Kidney tubule cell (primary cell): Measurements from ENCODE around the gene ZNF710.
A peak's percentile ranks its signal among the peaks of the same experiment; 100 is the strongest.

Experiments used
- DNase-seq: peaks from one replicate; pipeline ENCODE4 v3.0.0-alpha.2; 2018; ENCODE audit warnings: low spot score

The ZNF710 gene

GRCh38 chr15:89997079-89997478 is 4.0 kb upstream of the ZNF710 start:
- no peak for DNase-seq

DNA sequence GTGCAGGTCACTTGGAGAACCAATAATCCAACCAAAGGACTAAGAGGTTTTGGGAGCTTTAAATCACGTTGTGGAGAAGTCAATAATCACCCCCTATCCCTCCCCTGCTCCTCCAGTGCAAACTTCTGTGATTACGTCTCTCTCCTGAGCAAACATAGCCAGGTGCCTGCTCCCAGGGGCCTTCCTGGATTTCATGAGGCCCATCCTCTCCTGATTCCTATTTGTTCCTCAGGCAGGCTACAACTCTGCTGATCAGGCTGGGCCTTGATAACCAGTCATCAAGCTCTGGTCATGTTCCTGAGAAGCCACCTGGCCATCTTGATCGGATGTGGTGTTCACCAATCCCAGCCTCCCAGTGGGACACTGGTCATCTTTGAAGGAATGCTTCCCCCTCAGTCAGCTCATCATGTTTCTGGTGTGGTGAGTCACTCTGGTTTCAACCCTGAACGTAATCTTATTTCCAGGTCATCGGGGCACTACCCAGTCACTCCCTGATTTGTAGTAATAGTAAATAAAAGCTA is 2.9 kb upstream of the ZNF710 start:
- peak; percentile 83 for DNase-seq

- no peak for DNase-seq
These were observed 2.0 kb upstream of the ZNF710 start for GRCh38 chr15:89998923-89999675.

DNA sequence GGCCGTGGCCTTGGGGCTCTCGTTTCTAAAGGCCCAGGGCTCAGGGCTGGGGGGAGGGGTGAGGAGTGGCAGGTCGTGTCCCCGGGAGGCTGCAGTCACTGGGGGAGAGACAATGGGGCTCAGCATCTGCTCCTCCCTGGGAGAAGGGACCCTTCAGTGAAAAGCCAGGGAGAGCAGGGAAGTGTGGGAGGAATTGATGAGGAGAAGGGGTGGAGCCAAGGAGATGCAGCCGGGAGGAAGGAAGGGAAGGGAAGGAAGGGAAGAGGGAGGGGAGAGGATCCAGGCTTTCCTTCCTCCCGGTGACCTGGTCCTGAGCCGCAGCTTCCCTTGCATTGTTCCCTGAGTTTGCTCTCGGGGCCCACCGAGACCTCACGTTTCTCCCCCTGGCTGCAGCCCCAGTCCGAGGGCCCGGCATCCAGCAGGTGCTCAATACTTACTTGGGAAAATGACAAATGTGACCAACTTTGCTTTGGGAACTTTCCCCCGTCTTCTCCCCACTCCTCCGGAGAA is 1.4 kb upstream of the ZNF710 start:
- peak; percentile 55 for DNase-seq

DNA sequence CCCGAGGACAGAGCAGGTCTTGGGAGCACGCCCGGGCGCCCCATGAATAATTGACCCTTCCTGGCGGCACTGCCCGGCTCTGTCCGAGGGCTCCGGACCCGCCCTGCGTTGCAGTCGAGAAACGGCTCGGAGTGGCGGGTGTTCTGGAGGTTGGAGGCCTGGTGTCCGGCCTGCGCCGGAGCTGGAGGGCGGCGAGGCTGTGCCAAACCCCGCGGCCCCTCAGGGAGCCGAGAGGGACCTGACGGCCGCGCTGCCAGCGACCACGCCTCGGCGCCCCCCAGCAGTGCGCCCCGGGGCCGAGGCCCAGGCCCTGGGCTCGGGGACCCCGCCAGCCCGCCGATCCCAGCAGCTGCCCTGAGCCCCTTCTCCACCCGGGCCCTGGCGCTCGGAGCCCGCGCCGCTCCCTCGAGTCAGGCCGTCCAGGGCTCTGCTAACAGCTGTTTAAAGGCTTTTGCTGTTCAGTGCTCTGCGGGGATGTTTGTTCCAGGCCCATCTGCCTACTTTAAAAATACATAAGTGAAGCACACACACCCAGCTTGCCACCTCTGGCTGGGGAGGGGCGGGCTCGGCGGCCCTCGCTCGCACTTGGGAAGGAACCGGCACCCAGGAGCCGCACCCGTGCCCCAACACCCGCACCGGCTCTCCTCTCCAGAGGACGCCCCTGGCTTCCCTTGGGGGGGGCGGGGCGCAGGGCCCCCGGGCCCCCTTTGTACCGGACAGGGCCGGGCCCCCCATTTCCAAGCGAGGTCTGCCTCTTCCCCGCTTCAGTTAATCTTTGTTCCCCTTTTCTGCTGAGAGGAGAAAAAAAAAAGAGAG is 730 bp upstream of the ZNF710 start:
- DNase-seq: peak; percentile 39

GRCh38 chr15:90001683-90002427 is 731 bp downstream of the ZNF710 start:
- DNase-seq: peak; percentile 62

DNA sequence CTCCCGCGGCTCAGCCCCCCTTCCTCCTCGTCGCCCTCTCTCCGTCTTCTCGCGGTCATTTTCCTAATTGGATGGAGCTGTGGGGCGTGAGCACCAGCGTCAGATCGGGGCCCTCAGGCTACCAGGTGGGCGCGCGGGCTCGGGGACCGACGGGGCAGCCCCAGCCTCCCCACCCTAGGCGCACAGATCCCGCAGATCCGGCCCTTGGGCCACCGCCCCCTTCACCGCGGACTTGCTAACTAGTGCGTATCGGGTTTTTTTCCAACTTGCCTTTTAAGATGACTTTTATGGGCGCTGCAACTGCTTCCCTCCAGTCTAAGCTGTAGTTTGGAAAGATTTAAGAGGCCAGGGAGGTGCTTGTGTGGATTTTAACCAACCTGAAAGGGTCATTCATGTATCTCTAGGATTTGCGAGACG is 1.3 kb downstream of the ZNF710 start:
- DNase-seq: peak; percentile 45

GRCh38 chr15:90003736-90004135 is 2.6 kb downstream of the ZNF710 start:
- DNase-seq: peak; percentile 23

- DNase-seq: no peak
These were observed 3.1 kb downstream of the ZNF710 start for GRCh38 chr15:90004252-90004651.

GRCh38 chr15:90004671-90005070 is 3.5 kb downstream of the ZNF710 start:
- peak; percentile 89 for DNase-seq

- no peak for DNase-seq
These were observed 5.3 kb downstream of the ZNF710 start for GRCh38 chr15:90006217-90007075.

DNA sequence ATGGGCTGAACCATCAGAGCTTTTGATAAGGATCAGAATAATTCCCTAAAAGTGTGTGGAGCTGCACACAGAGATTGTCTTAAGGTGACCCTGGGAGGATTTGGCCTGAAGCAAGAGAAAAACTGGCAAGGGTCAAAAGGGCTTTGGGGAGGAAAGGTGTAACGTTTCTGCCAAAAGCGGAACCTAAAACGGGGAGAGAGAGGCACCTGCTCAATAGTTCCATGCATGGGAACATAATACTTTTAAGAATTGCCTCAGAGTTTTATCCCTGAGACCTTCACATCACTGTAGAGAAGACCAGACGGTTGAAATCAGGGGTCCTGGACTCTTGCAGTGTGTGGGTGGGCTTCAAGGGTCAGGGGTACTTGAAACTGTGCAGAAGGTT is 5.9 kb downstream of the ZNF710 start:
- DNase-seq: no peak

DNA sequence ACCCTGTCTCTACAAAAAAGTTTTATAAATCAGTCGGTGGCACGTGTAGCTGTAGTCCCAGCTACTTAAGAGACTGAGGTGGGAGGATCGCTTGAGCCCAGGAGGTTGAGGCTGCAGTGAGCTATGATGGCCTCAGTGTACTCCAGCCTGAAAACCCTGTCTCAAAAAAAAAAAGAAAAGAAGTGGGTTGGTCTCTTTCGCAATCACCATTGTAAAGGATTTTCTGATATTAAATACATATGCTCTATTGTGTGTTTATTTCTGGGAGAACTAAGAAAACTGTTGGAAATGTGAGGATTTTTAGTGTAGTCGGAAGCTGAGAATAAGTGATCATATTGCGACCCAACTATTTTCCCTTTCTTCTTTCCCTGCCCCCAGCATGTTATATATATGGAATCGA is 7.5 kb downstream of the ZNF710 start:
- DNase-seq: no peak

DNA sequence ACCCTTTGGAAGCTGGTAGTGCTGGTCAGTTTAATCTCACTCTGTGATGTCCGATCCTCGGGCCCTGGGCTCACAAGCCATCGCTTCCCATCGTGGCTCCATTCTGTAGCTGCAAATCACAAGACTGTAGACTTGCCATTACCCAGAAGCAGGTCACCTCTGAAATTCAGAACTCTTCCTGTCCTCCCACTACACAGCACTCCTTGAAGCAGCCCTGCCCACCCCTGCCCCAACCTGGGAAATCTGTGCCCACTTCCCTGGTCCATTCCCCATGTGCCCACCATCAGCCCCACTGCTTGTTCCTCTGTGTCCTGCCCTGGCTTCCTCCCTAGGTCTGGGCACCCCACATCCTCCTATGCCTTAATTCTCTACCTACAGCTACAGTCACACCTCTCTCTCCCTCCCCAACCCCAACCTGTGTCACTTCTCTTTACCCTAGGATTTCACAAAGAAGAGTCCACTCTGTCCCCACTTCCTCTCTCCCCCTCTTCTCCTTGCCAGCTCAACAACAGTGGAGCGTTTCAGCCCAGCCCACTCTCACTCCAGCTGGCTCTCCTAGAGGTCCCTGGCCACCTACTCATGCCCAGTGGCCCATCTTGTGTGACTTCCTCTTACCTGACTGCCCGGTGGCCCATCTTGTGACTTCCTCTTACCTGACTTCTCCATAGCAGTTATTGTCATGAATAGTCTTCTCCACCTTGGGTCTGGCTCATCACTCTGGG is 8.3 kb downstream of the ZNF710 start:
- DNase-seq: peak; percentile 35

DNA sequence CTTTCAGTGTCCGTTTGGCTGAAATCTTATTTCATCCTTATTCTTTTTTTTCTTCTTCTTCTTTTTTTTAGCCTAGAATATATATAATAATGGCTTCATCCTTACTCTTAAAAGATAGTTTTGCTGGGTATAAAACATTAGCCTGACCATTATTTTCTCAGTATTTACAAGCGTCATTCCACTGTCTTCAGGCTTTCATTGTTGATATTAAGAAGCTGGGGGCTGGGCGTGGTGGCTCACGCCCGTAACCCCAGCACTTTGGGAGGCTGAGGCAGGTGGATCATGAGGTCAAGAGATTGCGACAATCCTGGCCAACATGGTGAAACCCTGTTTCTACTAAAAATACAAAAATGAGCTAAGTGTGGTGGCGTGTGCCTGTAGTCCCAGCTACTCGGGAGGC is 10.6 kb downstream of the ZNF710 start:
- no peak for DNase-seq

DNA sequence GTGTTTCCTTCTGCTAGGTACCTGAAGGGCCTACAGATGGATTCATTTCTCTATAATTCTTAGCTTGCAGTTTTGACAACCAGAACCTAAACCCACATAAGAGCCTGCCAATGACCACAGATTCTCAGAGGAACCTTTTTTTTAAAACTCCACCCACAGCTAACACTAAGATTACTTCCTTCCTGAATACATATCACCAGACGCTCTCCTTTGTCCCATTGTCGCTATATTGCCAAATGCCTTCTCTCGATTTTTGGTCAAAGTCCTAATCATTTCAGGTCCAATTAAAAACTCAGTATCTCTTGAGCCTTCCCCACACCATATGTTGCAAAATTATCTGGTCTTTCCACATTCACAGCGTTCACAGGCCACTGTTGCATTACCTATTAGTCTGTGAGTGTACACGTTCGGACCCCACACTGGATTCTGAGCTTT is 12.4 kb downstream of the ZNF710 start:
- DNase-seq: no peak

DNA sequence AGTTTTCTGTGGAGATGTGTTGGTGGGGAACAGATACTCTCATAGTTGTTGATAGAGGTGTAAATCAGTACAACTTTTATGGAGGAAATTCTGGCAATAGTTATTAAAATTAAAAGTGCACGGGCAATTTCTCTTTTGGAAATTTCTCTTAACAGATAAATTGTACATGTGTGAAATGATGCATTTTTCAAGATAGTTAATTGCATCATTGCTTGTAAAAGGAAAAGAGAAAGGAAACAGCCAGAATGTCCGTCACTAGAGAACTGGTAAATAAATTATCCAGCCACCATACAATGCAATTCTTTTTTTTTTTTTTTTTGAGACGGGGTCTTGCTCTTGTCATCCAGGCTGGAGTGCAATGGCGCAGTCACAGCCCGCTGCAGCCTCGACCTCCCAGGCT is 14.2 kb downstream of the ZNF710 start:
- no peak for DNase-seq

- DNase-seq: no peak
These were observed 14.6 kb downstream of the ZNF710 start for GRCh38 chr15:90015749-90016148.

- DNase-seq: no peak
These were observed 15.6 kb downstream of the ZNF710 start for GRCh38 chr15:90016721-90017120.

GRCh38 chr15:90018216-90018831 is 17.2 kb downstream of the ZNF710 start:
- no peak for DNase-seq
